Testis (tissue), 5 donors: ENCODE results near the gene INO80B. TPM values are rescaled to one million over a fixed set of nuclear protein-coding genes. Genes with fewer than 3 reads are reported as not detected.

ENCODE experiments used
- DNase-seq: peaks from one replicate; pipeline ENCODE4 v3.0.0-alpha.2; 2019
- H3K27ac ChIP-seq, 2 donors: fragments of 200-600 bp; sonication (generic); one replicate each; pipeline ENCODE4 v1.5.1; 2019
- H3K27me3 ChIP-seq: fragments of 200-600 bp; sonication (generic); one replicate; pipeline ENCODE4 v1.5.1; 2019
- H3K36me3 ChIP-seq: fragments of 200-600 bp; sonication (generic); one replicate; pipeline ENCODE4 v1.5.1; 2017; ENCODE audit warnings: low read depth; ENCODE audit errors: missing control alignments
- H3K4me1 ChIP-seq: fragments of 200-600 bp; sonication (generic); one replicate; pipeline ENCODE4 v1.5.1; 2019
- H3K4me3 ChIP-seq, 2 donors: fragments of 200-600 bp; sonication (generic); one replicate each; pipeline ENCODE4 v1.5.1; 2017 to 2019
- H3K9me3 ChIP-seq: fragments of 200-600 bp; sonication (generic); one replicate; pipeline ENCODE4 v1.5.1; 2017
- POLR2A ChIP-seq: fragments of 450-650 bp; IDR thresholded peaks from one replicate; pipeline ENCODE4 v1.6.1; 2017; ENCODE audit warnings: antibody characterized with exemption, mild to moderate bottlenecking, moderate library complexity
- WGBS, 2 donors: methylation state at CpG; one replicate each; pipeline ENCODE4 v1.1.5; 2018; 5-methylcytosine and 5-hydroxymethylcytosine counted together
- intact Hi-C: fragments of 100-400 bp; cut with DNase I; formaldehyde crosslinking; loops from one replicate; pipeline ENCODE4 v1.15.1; 2023; ENCODE audit warnings: low total_unique reads
- long read RNA-seq, 2 donors: transcript quantifications; one replicate each; lab custom pipeline, GENCODE V29; 2026
- polyA plus RNA-seq: library from polyadenylated mRNA; stranded (reverse); fragments of 350-450 nt; fragmentation: Illumina TruSeq; extraction: RNeasy Lipid Tissue Mini Kit (QIAGEN cat#74804); gene quantifications from one replicate; pipeline ENCODE4 v1.2.3, GENCODE V29; 2014; ENCODE audit warnings: low read depth, low replicate concordance; ENCODE audit not compliant: insufficient read depth
- total RNA-seq, 2 donors: library from RNA; depleted of rRNA; stranded (reverse); fragments of >200 nt; gene quantifications; one replicate each; pipeline ENCODE4 v1.2.3, GENCODE V29; 2016
- TF ChIP-seq, protein P1 (sequence below), 3 experiments: fragments of 450-650 bp in 2 of 3; fragments of 200-600 bp in 1 of 3; sonication (generic) in 1 of 3; IDR thresholded peaks; one replicate each; pipeline ENCODE4 v1.5.1; 2016 to 2019; ENCODE audit warnings: antibody characterized with exemption in 3 of 3, mild to moderate bottlenecking in 2 of 3, moderate library complexity in 1 of 3

The INO80B gene
- total RNA-seq: 10 to 100 TPM; 23.1 to 27.9 TPM
- 59.3 TPM for polyA plus RNA-seq
- long read RNA-seq, donor 1, partial matches to known transcripts: 0 of 6 reads
- long read RNA-seq, donor 1, other reads (novel, unspliced or antisense): 0 of 6 reads
- long read RNA-seq, donor 2, partial matches to known transcripts: 0 of 5 reads
- long read RNA-seq, donor 2, other reads (novel, unspliced or antisense): 0 of 5 reads

GRCh38 chr2:74454654-74455511, at the start of gene INO80B:
INO80B (plus strand) TSS chr2:74455087; CDS start chr2:74455117, 30 bp downstream.
- Histone ChIP-seq H3K36me3 (no peaks in the 10 kb centered on the region), H3K27ac (peak within 1 kb of the TSS in 1 of 2 donors; percentile 54), H3K4me3 (peak within 1 kb of the TSS; percentile 58 to 72), H3K9me3 (no peaks in the 10 kb centered on the region), H3K27me3 (no peaks in the 10 kb centered on the region), H3K4me1 (peaks cover 24% of the 10 kb centered on the region)
- DNase-seq: peak; percentile 97
- intact Hi-C loops: no loop called here
- TF ChIP-seq, protein P1, sequence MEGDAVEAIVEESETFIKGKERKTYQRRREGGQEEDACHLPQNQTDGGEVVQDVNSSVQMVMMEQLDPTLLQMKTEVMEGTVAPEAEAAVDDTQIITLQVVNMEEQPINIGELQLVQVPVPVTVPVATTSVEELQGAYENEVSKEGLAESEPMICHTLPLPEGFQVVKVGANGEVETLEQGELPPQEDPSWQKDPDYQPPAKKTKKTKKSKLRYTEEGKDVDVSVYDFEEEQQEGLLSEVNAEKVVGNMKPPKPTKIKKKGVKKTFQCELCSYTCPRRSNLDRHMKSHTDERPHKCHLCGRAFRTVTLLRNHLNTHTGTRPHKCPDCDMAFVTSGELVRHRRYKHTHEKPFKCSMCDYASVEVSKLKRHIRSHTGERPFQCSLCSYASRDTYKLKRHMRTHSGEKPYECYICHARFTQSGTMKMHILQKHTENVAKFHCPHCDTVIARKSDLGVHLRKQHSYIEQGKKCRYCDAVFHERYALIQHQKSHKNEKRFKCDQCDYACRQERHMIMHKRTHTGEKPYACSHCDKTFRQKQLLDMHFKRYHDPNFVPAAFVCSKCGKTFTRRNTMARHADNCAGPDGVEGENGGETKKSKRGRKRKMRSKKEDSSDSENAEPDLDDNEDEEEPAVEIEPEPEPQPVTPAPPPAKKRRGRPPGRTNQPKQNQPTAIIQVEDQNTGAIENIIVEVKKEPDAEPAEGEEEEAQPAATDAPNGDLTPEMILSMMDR (IDR thresholded peaks at IDR 0.05): peak in 1 of 3 experiments; percentile 3
- no peak for TF ChIP-seq POLR2A
- 0 to 1% methylated on average over 26 to 40 of the region's 40 CpGs for WGBS, 2 donors

DNA sequence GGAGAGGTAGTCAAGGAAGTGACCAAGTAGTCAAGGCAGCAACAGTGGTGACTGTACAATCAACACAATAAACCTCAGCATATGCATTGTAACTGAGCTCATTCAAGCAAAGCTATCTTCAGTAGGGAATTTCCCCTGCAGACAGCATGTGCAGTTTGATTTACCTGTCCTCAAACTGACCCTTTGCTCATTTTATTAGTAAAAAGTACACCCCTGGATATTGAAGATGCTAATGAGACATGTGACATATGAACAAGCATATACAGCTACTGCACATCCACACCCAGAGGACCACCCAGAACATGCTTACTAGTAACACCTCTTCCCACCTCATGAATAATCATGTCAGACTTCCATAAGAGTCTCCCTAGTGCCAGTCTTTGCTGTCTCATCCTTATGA, 48.9 kb upstream of the INO80B start:
- TF ChIP-seq POLR2A: no peak
- TF ChIP-seq, protein P1 (IDR thresholded peaks at IDR 0.05): no peak
- Histone ChIP-seq H3K27ac (no peak overlapping the region), H3K4me1 (no peaks in the 10 kb centered on the region), H3K36me3 (no peaks in the 10 kb centered on the region), H3K9me3 (no peaks in the 10 kb centered on the region), H3K27me3 (no peaks in the 10 kb centered on the region), H3K4me3 (no peak overlapping the region)
- intact Hi-C loops: no loop called here
- no peak for DNase-seq

DNA sequence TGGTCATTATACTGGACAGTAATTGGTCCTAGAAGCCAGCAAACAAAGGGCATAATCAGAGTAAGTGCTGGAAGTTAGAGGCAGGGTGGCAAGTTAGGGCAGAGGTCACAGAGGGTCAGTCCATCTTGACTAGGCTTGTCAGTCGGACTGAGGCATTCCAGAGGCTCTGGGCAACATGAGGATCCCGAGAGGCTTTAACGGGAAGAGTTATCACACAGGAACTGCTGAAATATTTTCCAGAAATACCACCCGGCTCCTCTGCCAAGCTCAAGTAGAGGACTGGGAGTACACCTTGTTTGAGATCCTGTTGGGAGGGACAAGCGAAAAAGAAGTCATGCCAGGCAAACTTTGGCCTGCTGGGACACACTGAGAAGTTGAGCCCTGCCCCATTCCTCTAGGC, 47.2 kb upstream of the INO80B start:
- DNase-seq: no peak

DNA sequence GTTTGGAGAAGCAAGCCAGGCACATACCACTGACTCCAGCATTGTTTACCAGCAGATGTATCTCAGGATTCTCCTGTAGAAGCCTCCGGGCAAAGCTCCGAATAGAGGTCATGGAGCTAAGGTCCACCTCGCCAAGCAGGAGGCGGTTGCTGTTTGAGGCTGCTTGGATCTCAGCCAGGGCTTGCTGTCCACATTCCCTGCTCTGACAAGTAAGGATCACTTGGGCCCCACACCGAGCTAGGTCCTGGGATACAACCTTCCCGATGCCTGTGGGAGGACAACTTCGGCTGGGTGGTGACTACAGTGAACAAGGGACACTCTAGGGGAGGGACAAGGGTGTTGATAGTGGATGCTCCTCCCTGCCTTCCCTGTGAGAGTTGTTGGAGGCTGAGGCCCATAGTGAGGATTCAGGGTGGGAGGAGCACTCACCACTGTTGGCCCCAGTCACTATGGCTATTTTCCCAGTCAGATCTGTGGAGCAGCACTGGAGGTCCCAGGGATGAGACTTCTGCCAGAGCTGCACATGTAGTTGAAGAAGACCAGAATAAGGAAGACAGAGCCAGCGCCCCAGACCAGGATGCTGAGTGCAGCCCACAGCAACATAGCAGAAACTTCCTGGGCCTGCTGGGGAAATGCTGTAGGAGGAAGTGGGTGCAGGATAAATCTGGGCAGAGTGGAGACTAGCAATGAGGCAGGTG, 41.7 kb upstream of the INO80B start:
- Histone ChIP-seq H3K4me1 (peaks cover 31% of the 10 kb centered on the region), H3K4me3 (no peak overlapping the region), H3K27me3 (no peaks in the 10 kb centered on the region), H3K36me3 (no peaks in the 10 kb centered on the region), H3K9me3 (no peaks in the 10 kb centered on the region), H3K27ac (no peak overlapping the region)
- WGBS, 2 donors: 47 to 49% methylated on average over 8 of the region's 8 CpGs
- peak; percentile 77 for DNase-seq
- no peak for TF ChIP-seq POLR2A
- TF ChIP-seq, protein P1 (IDR thresholded peaks at IDR 0.05): no peak
- intact Hi-C loops: no loop called here

More for the DNA sequence above, 47.2 kb upstream of the INO80B start:
- no peak overlapping the region for H3K27ac ChIP-seq
- no peaks in the 10 kb centered on the region for H3K36me3 ChIP-seq
- no peaks in the 10 kb centered on the region for H3K9me3 ChIP-seq
- no peaks in the 10 kb centered on the region for H3K27me3 ChIP-seq
- no peak overlapping the region for H3K4me3 ChIP-seq
- no peaks in the 10 kb centered on the region for H3K4me1 ChIP-seq
- intact Hi-C loops: no loop called here
- 80 to 88% methylated on average over 5 of the region's 5 CpGs for WGBS, 2 donors
- no peak for TF ChIP-seq POLR2A
- TF ChIP-seq, protein P1 (IDR thresholded peaks at IDR 0.05): no peak
